ENCODE data around the gene ALDOA.
A peak's percentile ranks its signal among the peaks of the same experiment; 100 is the strongest.
"Not testable (repeated sequence)": the region's sequence is repeated elsewhere in the genome, so short reads cannot be mapped to it uniquely, and the experiment has no call there.

ALDOA gene

GRCh38 chr16:30065102-30065942 is at the start of gene ALDOA:
TSS of gene ALDOA (plus strand) at chr16:30065760. CDS start at chr16:30066898, 1,138 bp downstream.
- peak; percentile 89 to 97 (median 92) for DNase-seq

DNA sequence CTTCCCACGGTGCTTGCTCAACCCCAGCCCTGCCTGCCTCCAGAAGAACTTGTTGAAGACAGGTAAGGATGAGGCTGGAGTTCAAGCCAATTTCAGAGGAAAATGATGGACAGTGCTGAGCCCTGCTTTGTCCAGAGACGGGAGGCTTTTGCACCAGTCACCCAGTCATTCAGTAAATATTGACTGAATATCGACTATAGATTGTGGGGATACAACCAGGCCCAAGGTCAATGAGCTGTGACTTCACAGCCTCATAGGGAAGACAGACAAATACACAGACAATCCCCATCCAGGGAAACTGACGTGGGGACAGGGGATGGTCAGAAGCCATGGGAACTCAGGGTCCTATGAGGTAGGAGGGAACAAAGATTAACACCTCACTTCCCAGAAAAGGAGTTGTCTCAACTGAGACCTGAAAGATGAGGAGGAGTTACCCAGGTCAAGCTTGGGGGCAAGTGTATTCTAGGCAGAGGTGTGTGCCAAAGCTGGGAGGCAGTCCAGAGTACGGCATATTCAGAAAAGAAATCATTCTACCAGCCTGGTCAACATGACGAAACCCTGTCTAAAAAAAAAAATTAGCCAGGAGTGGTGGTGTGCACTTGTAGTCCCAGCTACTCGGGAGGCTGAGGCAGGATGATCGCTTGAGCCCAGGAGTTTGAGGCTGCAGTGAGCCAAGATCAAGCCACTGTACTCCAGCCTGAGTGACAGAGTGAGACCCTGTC is 48.8 kb upstream of the ALDOA start:
- no peak for DNase-seq

DNA sequence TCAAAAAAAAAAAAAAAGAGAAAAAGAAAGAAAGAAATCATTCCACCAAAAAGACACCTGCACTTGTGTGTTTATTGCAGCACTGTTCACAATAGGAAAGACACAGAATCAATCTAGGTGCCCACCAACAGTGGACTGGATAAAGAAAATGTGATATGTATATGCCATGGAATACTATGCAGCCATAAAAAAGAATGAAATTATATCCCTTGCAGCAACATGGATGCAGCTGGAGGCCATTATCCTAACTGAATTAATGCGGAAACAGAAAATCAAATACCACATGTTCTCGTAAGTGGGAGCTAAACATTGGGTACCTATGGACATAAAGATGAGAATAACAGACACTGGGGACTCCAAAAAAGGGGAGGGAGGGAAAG is 48.3 kb upstream of the ALDOA start:
- no peak for DNase-seq

GRCh38 chr16:30017937-30018336 is 47.6 kb upstream of the ALDOA start:
- DNase-seq, result not testable (repeated sequence)

- no peak for DNase-seq
Measured at GRCh38 chr16:30018731-30019158, 46.8 kb upstream of the ALDOA start.

DNA sequence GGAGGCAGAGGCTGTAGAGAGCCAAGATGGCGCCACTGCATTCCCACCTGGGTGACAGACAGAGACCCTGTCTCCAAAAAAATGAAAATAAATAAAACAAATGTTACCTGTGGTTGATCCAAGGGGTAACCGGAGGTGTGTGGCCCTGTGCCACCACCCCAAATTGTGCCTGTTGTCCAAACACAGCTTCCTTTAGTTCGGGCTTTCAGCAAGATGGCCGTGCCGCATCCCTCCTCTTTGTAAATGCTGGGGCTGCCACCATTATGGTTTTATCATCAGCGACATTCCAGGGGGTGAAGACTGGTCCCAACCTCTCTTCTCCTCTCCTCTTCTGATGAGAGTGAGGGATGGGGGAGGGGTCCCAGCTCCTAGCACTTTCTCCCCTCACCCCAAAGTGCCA is 42.7 kb upstream of the ALDOA start, which contains the start of gene C16orf92:
Gene C16orf92 (plus strand): TSS at position 312 of the 400 bp plus-strand sequence. CDS start 143 bp downstream, outside the sequence.
- DNase-seq, result no peak

GRCh38 chr16:30023586-30023985 is 42.0 kb upstream of the ALDOA start:
- no peak for DNase-seq

DNA sequence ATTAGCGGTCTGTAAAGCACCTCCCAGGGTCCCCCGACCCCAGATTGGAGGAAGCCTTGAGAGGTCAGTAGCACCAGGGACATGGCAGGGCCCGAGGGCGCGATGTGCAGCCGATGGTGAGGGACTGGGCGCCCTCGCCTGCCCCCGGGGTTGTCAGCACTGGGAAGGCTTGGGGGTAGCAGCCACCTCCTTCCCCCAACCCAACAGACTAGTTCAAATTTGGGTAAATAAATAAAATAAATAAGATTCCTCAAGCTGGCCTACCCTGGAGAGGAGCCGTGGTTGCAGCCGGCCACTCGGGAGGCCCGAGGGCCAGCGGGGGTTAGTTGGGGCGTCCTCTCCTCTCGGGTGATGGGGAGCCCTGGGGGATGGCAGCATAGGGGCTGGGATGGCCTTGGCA is 41.1 kb upstream of the ALDOA start:
- DNase-seq, result no peak

- DNase-seq, result no peak
Measured at GRCh38 chr16:30025156-30025555, 40.4 kb upstream of the ALDOA start.

DNA sequence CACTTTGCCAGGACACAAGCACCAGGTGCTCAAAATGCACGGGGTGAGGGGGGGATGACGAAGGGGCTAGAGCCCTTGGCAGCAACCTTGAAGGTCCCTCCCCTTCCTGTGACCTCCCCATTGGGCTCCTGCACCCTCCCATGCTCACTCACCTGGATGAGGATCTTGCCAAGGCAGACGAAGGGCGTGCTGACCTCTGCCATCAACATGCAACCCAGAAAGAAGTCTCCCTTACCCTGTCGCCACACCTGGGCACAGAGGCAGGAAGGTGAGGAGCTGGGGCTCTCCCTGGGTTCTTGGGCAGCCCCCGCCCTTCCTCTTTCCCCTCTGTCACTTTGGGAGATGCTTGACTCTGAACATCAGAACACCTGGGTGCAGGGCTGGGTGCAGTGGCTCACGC is 40.0 kb upstream of the ALDOA start:
- DNase-seq, result no peak

DNA sequence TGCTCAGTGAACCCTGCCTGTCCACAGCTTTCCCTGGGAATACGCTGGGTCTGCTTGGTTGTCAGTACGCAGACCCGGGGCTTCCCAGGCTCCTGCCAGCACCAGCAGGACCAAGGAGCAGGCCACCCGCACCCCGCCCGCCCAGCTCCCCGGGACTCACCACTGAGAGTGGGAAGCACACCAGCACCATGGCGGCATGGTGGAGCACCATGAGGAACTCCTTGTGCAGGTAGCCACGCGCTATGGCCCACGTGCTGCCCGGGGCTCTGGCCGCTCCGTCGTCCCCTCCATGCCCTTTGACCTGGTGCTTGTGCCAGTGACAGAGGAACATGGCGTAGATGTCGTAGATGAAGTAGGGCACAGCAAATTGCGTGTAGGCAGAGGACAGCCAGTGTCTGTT is 39.1 kb upstream of the ALDOA start:
- DNase-seq, result no peak

DNA sequence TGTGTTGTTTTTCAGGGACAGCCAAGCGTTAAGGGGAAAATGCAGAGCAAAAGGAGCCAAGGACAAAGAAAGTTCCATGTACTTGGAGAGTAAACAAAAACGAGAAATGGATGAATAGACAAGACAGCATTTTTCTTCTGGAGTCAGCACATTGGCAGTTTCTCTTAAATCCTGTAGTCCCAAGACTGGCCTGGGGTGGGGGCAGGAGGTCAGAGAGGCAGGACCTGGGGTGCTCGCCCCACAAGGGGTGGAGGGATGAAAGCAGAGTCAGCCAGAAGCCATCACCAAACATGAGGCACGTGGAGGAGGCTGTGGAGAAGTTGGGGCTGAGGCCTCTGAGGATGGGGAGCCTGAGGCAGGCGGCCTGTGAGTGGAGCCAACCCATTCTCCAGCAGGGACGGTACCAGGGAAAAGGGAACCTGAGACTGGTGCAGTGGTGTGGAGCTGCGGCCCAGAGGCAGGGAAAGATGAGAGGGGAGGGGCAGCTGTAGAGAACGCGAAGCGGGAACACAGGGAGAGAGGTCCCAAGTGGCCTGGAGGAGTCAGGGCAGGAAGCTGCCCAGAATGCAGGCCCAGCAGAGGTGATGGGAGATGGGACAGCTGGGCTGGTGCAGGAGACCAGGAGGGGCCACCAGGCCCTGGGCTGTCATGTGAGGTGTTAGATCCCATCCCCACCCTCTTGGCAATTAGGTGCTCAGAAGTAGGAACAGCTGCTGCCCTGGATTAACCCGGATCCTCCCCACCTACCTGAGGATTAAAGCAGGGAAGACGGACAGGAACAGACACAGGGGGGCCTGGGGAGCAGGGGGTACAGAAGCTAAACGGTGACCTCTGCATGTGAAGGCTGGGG is 37.7 kb upstream of the ALDOA start:
- DNase-seq, result no peak

DNA sequence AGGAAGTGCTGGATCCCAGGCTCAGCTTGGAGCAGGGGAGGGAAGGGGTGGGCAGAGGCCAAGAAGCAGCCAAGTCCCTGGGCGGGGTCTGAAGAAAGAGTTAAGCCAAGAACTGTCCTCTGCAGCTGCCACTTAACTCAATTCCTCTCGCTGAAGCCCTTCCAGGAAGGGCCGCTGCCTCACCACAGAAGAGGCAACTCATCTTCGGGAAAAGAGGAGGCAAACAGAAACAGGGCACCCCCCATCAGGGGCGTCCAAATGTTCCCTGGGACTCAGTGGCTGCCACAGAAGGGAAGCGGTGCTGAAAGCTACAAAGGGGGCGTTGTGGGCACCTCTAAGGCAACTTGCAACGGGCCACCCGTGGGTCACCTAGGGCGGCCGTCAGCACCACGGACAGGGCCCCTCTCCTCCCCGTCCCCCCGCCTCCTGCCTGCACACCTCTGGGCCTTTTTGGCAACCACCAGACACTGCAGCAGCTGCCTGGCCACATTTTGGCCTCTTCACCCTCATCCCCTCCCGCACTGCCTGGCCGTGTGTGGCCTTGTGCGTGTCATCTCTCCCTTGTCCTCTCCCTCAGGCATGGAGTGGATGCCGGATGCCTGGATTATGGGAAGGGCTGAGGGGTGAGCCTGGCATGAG is 37.0 kb upstream of the ALDOA start:
- peak in 1 of 6 experiments; percentile 4 for DNase-seq

DNA sequence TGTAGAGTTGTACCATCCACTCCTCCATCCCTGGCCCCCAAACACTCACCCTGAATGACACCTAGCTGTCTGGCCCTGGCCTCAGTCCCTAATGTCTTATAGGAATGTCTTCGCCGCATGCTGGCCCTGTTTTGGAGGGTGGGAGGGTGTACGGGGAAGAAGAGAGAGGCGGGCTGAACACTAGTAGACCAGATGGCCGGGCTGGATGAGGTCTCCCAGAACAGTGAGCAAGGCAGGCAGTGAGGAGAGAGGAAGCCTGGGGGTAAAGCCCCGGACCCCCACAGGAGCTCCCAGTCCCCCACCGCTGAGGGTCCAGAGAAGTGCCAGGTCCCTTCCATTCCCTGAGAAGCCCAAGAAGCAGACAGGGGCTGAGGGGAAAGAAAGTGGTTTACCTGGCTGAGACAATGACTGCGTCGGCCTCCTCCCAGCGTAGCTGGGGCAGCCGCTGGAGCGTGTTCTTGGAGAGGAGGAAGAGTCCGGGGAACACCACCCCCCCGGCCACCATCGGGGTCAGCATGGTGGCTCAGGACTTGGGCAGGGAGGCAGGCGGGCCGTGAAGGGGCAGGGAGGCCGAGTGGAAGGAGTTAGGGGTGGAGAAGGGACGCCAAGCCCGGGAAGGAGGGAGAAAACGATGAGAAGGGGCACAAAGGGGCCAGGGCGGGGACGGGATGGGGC is 35.4 kb upstream of the ALDOA start:
- no peak for DNase-seq

DNA sequence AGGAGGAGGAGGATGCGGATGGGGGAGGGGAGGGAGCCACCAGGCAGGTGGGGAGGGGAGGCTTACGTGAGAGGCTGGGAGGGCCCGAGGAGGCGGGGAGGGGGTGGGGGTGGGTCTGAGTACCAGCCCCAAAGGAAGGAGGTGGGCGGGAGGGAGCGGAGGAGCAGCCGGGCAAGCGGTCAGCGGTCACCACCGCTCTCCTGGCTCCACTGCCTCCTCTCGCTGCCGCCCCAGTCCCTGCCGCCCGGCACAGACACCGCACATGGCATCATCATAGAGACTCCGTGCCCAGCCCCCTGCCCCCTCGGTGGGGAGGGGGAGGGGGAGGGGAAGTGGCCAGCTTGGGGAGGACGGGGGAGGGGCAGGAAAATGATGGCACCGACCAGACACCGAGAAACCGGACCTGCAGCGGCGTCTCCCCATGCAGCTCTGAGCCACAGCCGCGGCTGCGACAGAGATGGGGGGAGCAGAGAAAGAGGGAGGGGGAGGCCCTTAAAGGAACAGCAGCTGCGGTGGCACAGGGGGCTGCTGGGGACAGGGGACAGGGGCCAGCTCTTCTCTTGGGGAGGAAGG is 34.6 kb upstream of the ALDOA start, which contains the start of gene TLCD3B:
Gene TLCD3B (minus strand): TSS at position 431 of the 573 bp plus-strand sequence. CDS start 744 bp downstream, outside the sequence.
- no peak for DNase-seq

DNA sequence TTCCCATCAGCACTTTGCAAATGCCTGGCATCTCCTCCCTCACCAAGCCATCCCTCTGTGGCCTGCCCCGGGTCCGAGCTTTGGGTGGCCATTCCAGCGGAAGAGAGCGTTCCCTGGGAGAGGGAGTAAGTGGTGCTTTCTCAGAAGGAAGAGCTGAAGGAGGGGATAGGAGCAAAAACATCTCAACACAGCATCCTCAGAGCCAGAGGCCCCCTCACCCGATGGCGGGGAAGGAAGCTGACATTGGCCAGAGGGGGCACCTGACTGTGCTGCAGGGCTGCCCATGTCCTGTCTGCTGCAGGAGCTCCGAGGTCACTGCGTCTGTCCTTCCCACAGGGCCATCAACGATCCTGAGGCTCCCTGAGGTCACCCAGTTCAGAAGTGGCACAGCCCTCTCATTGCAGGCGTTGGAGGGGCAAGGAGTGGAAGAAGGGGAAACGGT is 34.1 kb upstream of the ALDOA start:
- DNase-seq, result no peak

DNA sequence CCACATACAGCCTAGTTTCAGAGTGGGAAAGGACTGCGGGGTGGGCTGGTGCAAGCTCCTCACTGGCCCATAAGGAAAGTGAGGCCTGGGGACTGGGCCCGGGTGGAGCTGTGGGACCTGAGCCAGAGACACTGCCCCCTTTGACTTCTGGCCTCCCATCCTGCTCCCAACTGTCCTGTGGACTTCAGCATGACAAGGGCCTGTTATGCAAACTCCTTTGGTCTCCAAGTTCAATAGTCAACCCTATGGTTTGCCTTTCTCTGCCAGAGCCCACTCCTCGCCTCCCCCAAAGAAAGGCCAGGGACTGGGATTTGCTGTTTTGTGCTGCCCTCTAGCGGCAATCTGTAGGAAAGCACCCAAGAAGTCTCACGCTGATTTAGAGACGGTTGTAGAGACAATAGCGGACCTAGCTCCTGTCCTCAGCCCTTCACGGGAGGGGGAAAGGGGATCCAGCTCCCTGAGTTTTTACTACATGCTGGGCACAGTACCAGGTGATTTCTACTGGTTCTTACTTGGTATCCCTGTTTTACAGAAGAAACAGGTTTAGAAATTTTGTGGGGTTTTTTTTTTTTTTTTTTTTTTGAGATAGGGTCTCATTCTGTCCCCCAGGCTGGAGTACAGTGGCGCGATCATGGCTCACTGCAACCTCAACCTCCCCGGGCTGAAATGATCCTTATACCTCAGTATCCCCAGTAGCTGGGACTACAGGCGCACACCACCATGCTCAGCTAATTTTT is 33.3 kb upstream of the ALDOA start:
- DNase-seq, result peak; percentile 28 to 67 (median 46)

DNA sequence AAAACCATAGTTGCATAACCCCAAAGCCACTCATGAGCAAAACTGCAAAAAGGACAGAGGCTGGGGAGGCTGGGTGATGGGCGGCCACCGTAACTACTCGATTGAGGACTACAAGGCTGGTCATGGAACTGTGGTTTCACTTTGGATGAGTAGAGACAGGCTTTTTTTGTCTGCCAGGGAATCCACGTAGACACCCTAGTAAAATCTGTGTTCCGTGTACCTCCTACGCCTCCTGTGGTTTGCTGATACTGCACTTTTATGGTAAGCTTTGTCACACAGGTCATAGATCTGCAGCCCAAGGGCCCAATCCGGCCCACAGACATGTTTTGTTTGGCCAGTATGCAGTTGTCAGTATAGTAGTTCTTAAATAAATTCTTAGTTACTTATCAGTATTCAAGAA is 32.3 kb upstream of the ALDOA start:
- DNase-seq, result no peak

GRCh38 chr16:30040221-30040620 is 25.3 kb upstream of the ALDOA start:
- no peak for DNase-seq

DNA sequence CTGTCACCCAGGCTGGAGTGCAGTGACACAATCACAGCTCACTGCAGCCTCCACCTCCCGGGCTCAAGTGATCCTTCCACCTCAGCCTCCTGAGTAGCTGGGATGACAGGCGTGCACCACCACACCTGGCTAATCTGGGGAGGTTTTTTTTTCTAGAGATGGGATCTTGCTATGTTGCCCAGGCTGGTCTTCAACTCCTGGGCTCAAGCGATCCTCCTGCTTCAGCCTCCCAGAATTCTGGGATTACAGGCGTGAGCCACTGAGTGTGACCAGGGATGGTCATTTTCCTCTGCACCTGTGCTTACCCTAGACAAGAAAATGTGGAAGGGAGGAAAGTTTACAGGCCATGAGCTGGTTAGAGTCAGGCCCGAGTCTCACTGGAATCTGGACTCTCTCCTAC is 24.9 kb upstream of the ALDOA start:
- DNase-seq, result not testable (repeated sequence)

GRCh38 chr16:30041841-30042240 is 23.7 kb upstream of the ALDOA start:
- DNase-seq, result peak in 4 of 6 experiments; percentile 5 to 31 (median 20)

Data from stimulated activated naive CD4-positive, alpha-beta T cell (primary cell).